GM18520 (cell line): Measurements from ENCODE around the gene PPTC7.
"Not testable (repeated sequence)": the region's sequence is repeated elsewhere in the genome, so short reads cannot be mapped to it uniquely, and the experiment has no call there.

Source experiments
- ATAC-seq: cut with Tn5 transposase; IDR thresholded peaks from one replicate; pipeline ENCODE4 v1.9.1; 2021; ENCODE audit not compliant: unreplicated experiment

PPTC7 gene, protein sequence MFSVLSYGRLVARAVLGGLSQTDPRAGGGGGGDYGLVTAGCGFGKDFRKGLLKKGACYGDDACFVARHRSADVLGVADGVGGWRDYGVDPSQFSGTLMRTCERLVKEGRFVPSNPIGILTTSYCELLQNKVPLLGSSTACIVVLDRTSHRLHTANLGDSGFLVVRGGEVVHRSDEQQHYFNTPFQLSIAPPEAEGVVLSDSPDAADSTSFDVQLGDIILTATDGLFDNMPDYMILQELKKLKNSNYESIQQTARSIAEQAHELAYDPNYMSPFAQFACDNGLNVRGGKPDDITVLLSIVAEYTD

DNA sequence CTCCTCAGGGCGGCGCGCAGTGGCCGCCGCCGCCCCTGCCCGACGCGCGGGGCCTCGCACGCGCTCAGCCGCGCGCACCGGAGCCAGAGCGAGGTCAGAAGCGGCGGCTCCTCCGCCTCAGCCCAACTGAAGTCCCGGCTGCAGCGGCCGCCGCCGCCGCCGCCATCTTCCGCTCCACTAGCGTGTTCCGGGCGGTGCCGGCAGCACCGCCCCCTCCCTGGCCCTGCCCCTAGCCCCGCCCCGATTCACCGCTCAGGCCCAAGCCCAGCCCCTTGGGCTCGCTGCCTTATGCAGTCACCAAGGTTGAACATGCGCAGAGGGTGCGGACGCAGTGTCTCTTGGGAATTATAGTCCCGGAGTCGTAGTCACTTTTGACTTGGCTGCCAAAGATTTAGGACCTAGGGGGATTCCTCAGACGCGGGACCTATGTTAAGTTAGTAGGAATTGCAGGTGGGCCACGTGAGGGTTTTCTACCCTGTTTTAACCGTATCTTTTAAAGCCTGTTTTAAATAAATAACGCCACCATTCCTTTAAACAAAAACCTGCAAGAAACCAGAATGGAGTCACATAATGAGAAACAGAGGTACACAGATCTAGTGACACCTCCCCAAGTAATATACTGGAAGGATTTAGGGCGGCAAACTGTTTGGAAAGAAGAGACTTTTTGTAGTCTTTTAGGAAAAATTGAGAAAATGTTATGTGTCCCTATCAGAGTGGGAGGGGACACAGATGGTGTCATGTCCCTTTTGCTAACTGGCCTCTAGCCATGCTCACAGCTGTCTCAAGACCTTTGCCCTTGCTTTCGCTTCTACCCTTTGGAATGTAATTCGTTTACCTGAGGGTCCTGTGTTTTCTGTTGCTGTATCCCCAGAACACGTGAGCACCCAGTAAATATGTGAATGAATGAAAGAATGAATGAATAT, at the start of gene PPTC7:
Gene PPTC7 (minus strand): TSS at position 182 of the 923 bp plus-strand sequence. CDS start 287 bp downstream, outside the sequence.
- peak; percentile 65 for ATAC-seq

DNA sequence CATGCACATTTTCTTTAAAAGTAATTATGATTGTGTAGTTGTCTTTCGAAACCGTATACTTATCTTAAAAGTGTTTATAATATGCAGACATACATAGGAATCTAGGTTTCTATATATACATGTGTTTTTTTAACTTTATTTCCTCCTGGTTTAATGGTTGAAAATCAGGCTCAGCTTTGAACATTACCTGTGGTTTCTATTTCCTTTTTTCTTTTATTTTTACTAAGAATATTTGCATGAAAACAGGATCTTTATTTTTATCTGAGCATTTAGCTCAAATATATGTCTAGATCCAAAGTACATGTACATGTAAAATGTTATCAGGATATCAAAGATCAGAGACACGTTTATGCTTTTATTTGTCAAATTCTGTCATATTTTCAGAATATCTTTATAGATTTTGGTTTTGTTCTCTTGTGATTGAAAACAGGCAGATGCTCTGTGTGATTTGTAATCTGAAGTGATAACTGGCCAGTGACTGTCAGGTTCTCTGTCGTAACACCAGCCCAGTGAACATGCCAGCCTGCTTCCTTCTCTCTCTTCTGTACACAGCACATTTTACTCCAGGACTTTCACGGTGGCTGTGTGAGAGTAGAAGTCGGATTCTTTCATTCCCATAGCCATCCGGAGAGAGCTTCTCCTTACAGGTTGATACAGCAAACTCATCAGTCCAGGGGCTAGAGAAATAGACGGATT, 44.5 kb upstream of the PPTC7 start:
- ATAC-seq, result no peak

DNA sequence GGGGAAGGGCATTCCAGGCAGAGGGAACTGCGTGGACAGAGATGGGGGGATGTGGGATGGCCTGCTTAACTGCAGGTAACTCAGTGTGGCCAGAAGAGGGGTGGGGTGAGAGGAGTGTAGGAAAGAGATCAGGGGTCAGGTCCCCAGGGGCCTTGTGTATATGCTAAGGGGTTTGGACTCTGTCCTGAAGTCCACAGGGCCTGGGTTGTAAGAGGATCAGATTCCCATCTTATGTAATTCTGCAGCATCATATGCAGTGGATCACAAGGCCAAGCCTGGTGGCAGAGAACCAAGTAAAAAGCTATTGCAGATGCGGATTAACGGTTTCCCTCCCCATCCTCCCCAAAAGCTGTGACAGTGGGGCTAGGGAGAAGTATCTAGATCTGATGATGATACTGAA, 39.5 kb upstream of the PPTC7 start:
- no peak for ATAC-seq

DNA sequence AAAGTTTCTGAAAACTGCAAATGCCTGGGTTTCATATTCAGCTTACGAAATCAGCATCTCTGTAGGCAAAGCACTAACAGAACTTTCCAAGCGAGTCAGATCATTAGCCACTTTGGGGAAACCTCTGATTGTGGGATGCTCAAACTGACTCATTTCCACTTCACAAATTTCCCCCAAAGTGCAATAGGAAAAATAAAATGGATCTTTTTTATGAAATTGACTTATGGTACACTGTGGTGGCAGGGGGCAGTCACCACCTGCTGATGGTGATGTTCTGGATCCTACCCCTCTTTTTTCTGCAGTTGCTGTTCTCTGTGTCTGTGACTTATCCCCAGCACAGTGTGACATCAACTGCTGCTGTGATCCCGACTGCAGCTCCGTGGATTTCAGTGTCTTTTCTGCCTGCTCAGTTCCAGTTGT, 36.4 kb upstream of the PPTC7 start:
- ATAC-seq, result peak; percentile 37

- ATAC-seq, result no peak
These were observed 33.5 kb upstream of the PPTC7 start for GRCh38 chr12:110616471-110617115.

- ATAC-seq, result no peak
These were observed 32.1 kb upstream of the PPTC7 start for GRCh38 chr12:110615171-110615570.

DNA sequence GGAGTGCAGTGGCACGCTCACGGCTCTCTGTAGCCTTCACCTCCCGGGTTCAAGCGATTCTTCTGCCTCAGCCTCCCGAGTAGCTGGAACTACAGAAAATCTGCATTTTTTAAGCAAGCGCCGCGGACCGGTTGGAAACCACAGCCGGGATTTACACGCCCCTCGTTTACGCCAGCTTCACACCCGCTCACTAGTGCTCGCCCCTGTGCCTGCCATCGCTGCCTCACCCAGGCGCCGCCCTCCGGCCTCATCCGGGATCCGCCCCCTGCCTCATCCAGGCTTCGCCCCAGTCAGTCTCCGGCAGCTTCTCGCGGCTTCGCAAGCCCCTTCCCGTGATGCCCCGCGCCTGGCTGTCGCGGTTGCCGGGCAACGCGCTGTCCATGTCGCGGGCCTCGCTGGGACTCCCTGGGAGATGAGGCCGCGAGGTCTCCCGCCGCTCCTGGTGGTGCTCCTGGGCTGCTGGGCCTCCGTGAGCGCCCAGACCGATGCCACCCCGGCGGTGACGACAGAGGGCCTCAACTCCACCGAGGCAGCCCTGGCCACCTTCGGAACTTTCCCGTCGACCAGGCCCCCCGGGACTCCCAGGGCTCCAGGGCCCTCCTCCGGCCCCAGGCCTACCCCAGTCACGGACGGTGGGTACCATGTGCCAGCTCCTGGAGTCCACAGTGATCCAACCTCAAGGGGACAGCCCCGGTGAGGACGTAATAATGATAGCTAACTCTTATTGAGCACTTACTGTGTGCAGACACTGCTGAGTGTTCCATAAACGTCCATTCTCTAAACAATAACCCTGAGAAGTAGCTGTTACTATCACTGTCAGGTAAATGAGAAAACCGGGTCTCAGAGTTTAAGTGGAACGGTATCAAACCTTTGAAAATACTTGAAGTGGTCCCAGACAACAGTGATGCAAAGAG, 30.9 kb upstream of the PPTC7 start, which contains the start of gene TCTN1:
Gene TCTN1 (plus strand): TSS at position 359 of the 914 bp plus-strand sequence. CDS start 54 bp downstream, at position 413.
- ATAC-seq, result peak; percentile 93

DNA sequence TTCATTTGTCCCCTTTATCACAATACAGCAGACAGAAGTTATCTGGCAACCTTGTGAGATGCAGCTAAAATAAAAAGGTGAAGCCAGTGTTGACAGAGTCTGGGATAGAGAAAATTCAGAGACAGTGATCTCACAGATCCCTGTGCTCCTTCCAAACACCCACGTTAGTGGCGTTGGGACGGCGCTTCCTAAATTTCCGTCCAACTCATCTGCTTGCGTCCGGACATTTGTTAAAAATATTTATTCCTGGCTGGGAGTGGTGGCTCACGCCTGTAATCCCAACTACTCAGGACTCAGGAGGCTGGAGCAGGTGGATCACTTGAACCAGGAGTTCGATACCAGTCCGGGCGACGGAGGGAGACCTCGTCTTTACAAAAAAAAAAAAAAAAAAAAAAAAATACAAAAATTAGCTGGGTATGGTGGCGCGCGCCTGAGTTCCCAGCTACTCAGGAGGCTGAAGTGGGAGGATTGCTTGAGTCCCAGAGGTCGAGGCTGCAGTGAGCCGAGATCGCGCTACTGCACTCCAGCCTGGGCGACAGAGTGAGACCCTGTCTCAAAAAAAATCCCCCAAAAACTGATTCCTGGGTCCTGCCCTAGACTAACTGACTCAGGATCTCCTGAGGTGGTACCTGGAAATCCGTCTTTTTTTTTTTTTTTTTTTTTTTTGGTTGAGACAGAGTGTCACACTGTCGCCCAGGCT, 30.1 kb upstream of the PPTC7 start:
- ATAC-seq, result no peak

GRCh38 chr12:110606253-110606611, 23.1 kb upstream of the PPTC7 start:
- ATAC-seq, result no peak

DNA sequence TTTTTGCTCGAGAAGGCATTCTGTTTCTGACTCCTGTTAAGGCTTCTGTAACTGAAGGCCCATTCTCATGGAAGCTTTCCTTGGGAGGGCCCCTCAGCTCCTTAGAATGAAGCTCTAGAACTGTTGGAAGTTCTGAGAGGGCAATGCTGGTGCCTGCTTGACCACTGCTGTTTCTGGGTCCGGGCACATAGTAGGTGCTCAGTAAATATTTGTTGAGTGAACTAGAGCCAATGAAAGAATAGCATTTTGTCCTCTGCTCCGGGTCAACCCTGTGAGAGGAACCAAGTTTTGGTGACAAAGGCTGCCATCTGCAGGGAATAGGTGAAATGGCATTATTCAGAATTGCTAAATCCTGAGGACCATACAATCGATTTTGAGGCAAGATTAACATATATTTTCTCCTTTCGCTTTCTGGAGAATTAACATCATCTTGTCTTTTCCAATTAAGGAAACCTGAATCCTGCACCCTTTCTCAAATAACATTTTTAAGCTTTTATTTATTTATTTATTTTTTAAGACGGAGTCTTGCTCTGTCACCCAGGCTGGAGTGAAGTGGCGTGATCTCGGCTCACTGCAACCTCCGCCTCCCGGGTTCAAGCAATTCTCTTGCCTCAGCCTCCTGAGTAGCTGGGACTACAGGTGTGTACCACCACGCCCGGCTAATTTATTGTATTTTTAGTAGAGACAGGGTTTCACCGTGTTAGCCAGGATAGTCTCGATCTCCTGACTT, 19.1 kb upstream of the PPTC7 start:
- not testable (repeated sequence) for ATAC-seq

- ATAC-seq, result no peak
These were observed 17.1 kb upstream of the PPTC7 start for GRCh38 chr12:110600254-110600653.

DNA sequence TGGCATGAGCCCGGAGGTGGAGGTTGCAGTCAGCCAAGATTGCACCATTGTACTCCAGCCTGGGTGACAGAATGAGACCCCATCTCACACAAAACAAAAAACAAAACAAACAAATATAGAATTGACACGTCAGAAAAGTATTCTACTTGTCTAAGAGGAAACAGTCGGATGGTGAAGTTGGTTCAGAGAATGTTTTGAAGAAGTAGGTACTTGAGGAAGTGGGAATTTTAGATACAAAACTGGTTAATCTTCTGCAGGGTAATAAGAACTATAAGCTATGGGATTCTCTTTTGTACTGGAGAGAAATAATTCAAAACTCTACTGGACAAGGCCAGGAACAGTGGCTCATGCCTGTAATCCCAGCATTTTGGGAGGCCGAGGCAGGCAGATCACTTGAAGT, 16.2 kb upstream of the PPTC7 start:
- ATAC-seq, result no peak

- ATAC-seq, result no peak
These were observed 14.8 kb upstream of the PPTC7 start for GRCh38 chr12:110597885-110598284.

GRCh38 chr12:110592919-110593318, 9.8 kb upstream of the PPTC7 start:
- not testable (repeated sequence) for ATAC-seq

DNA sequence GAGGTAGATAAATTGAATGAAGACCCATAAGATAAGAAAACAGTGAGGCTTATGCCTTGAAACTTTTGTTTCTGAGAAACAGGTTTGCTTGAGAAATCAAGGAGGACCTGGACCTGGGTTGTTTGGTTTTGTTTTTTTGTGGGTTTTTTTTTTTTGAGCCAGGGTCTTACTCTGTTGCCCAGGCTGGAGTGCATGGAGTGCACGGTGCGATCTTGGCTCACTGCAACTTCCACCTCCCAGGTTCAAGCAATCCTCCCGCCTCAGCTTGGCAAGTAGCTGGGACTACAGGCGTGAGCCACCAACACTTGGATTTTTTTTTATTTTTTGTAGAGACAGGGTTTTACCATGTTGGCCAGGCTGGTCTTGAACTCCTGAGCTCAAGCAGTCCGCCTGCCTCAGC, 9.0 kb upstream of the PPTC7 start:
- ATAC-seq, result no peak

DNA sequence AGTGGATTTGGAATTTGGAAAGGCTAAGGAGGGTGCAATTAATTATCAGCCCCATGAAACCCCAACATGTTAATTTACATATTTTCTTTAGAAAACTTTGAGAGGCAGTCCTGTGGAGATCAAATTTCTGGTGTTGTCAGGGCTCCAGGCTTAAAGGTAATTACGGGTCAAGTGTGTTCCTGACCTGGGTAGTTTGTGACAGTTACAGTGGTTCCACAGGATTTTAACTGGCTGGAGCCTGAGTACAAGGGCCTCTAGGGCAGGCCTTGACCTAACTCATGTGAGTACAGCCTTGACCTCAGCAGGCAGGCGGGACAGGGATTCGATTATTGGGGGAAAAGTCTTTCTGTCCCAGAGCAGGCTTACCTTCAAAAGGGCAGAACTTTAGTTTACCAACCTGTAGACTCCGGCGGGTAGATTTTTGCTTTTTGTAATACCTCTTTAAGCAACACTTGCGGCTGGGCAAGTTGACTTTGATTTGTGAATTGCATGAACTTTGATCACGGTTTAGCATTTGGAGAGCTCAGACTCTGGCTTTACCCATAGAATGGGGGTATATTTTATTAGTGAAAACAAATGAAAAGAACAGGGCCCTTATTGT, 8.4 kb upstream of the PPTC7 start:
- no peak for ATAC-seq

DNA sequence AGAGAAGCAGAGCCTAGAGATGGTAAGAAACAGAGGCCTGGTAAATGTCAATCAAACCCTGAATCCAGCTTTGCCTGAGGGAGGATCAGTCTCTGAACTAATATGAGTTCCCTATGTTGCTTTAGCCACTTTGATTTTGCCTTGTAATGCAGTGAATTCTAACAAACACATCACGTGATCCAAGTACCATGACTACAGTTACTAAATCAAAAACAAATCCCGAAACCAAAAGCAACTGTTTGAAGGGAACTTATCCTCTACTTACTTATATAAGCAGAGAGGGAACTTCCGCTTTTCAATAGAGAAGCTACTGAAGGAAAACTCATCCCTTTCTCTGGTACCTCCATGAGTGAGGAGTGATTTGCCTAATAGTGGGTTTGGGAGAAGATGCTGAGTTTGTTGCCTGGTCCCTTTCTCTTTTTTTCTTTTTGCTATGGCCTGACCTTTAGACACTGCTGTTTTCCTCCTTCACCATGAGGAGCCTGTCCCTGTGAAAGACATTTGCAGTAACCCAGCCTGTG, 7.7 kb upstream of the PPTC7 start:
- peak; percentile 79 for ATAC-seq

GRCh38 chr12:110590059-110590458, 6.9 kb upstream of the PPTC7 start:
- ATAC-seq, result no peak
